ENCODE data around the gene BEND5.

BEND5 gene

DNA sequence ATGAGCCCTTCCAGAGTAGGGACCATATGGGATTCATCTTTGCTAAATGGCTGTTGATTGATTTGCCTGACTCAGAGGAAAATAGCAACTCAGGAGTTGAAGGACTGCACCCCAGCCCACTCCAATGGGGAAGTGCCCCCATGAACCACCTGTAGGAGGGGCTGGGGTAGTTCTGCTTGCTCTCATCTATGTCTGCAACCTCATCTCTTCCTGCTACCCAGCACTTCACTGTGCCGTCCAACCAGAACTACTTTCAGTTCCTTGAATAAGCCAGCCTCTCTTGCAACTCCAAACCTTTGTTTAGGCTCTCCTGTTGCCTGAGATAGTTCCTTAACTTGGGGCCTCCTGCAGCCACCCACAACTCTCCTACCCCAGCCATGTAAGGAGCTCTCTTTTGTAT is 26.6 kb downstream of the BEND5 start:
- no peaks in the 10 kb centered on the region for H3K4me1 Mint-ChIP-seq (ENCODE audit: low read depth)
- peaks cover 13% of the 10 kb centered on the region for H3K36me3 Mint-ChIP-seq (ENCODE audit: low read depth)

DNA sequence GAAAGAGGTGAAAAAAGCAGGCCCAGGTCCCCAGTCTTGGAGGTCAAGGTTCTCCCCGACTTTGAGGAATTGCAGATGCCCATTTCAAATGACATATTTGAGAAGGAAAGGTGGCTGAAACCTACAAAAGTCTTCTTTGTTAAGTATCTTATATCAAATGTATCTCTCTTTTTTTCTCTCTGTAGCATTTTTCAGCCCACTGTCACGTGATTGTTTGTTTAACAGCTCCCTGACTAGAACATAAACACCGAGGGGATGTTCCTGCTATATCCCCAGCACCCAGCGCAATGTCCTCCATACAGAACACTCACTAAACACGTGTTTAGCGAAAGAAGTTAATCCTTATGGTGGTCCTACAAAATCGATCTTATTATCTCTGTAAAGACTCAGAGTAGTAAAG is 27.6 kb downstream of the BEND5 start:
- Mint-ChIP-seq H3K27me3 (no peaks in the 10 kb centered on the region), H3K27ac (no peak overlapping the region), H3K4me3 (no peak overlapping the region), H3K4me1 (ENCODE audit: low read depth) (no peaks in the 10 kb centered on the region), H3K9me3 (no peaks in the 10 kb centered on the region), H3K36me3 (ENCODE audit: low read depth) (peaks cover 9% of the 10 kb centered on the region)
- no peak for DNase-seq

More for the DNA sequence above, 26.6 kb downstream of the BEND5 start:
- no peak overlapping the region for H3K4me3 Mint-ChIP-seq
- no peaks in the 10 kb centered on the region for H3K27me3 Mint-ChIP-seq
- no peaks in the 10 kb centered on the region for H3K9me3 Mint-ChIP-seq
- no peak overlapping the region for H3K27ac Mint-ChIP-seq
- no peak for DNase-seq

DNA sequence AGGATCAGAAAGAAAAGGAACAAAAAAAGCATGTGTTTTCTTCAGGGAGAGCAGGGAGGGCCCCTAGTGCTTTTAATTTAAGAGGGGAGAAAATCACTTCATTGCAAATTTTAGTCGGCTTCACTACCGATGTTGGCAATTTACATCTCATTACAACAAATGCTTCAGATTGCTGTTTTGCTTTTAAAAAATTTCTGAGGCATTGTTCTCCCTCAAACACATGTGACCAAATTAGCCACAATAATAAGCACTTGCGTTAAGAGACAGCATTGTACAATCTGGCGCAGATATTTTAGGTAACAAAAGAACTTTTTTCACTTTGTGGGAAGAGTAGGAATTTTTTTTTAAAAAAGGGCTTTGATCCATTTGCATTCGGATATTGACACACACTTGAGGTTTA is 29.8 kb downstream of the BEND5 start:
- Mint-ChIP-seq H3K9me3 (no peaks in the 10 kb centered on the region), H3K4me1 (ENCODE audit: low read depth) (no peaks in the 10 kb centered on the region), H3K27ac (no peak overlapping the region), H3K4me3 (no peak overlapping the region), H3K27me3 (no peaks in the 10 kb centered on the region), H3K36me3 (ENCODE audit: low read depth) (peaks cover 17% of the 10 kb centered on the region)
- DNase-seq: no peak

DNA sequence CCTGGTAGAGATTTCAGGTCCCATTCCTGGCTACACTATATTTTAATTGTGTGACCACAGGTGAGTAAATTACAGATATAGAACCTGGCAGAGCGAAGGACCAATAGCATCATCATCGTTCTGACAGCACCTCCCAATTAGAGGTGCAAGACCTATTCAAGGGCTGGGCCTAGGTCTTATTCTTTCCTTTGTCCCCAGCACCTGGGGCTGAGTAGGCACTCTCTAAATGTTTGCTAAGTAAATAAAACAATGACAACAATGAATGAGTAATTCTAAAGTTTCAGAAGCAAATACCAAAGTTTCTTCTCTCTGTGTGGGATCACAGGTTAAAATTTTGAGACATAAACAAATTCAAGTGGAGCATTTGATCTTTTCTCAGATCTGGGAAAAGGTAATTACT is 32.7 kb downstream of the BEND5 start:
- Mint-ChIP-seq H3K4me1 (ENCODE audit: low read depth) (no peaks in the 10 kb centered on the region), H3K27me3 (no peaks in the 10 kb centered on the region), H3K36me3 (ENCODE audit: low read depth) (peaks cover 28% of the 10 kb centered on the region), H3K9me3 (no peaks in the 10 kb centered on the region), H3K27ac (no peak overlapping the region), H3K4me3 (no peak overlapping the region)
- DNase-seq: no peak

DNA sequence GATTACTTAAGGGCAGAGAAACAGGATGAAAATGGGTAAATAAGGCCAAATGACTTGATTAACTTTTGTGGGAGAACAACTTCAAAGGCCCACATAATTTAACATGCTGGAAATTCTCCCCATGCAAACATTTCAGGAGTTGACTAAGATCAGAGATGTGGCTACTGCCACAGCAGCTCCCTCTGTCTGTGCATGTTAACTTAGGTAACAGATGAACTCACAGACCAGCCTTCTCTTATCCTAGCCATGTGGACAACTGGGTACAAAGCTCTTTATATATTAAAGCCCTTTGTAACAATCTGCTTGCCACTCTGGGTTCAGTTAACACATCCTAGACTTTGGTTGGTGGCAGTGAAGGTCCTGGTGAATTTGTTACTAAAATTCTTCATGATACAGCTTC is 33.2 kb downstream of the BEND5 start:
- Mint-ChIP-seq H3K27ac (no peak overlapping the region), H3K4me1 (ENCODE audit: low read depth) (no peaks in the 10 kb centered on the region), H3K27me3 (no peaks in the 10 kb centered on the region), H3K4me3 (no peak overlapping the region), H3K9me3 (no peaks in the 10 kb centered on the region), H3K36me3 (ENCODE audit: low read depth) (peaks cover 26% of the 10 kb centered on the region)
- no peak for DNase-seq

DNA sequence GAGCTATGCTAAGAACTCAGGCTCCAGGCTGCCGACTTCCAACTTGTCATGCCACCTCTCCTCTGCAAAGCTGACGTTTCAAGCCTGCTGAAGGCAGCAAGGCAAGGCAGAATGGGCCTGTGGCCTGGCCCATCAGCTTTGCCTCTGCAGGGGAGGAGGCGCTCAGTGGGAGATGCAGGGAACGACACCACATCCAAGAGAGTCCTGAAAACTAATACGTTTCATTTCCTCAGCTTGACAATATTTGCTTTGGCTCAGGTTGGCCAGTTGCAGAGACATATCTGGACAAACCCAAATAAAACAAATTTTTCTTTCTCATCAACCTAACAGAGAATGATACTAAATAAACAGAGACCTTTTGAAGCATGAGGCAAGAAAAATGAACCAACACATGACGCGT is 35.3 kb downstream of the BEND5 start:
- no peaks in the 10 kb centered on the region for H3K27me3 Mint-ChIP-seq
- no peaks in the 10 kb centered on the region for H3K9me3 Mint-ChIP-seq
- DNase-seq: no peak
- H3K4me1 Mint-ChIP-seq (ENCODE audit: low read depth): no peaks in the 10 kb centered on the region
- peaks cover 28% of the 10 kb centered on the region for H3K36me3 Mint-ChIP-seq (ENCODE audit: low read depth)
- no peak overlapping the region for H3K4me3 Mint-ChIP-seq
- no peak overlapping the region for H3K27ac Mint-ChIP-seq

DNA sequence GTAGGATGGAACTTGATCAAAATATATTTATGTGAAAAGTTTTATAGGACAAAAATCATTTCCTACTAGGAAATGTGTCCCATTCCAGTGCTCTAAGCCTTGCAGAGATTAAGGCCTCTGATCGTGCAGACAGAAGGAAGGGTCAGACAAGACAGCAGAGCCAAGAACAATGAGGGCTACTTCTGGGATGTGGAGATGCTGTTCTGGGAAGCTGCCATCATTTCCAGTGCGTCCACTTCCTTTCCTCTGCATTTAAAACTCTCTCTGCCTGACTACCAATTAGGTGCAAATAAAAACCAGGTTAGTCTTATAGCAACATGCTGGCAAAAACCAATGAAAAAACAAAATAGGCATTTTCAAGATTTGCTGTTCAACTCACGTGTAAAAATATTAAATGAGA is 36.1 kb downstream of the BEND5 start:
- DNase-seq: no peak
- Mint-ChIP-seq H3K4me1 (ENCODE audit: low read depth) (no peaks in the 10 kb centered on the region), H3K36me3 (ENCODE audit: low read depth) (peaks cover 35% of the 10 kb centered on the region), H3K4me3 (no peak overlapping the region), H3K27ac (no peak overlapping the region), H3K9me3 (no peaks in the 10 kb centered on the region), H3K27me3 (no peaks in the 10 kb centered on the region)

DNA sequence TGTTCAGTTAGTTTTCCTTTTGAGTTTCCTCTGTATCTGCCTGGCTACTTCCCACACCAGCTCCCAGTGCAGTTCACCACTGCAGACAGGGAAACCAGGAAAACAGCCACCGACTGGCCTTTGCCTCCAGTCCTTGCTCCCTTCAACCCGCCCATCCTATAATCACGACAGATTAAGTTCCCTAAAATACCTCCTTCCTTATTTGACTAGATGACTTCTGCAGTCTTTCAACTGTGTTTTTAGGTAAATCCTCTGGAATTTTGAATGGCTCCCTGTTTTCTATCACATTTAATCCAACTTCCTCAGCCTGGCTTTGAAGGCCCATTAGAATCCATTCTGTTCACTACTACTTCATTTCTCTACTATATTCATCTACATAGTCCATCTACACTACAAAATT is 37.6 kb downstream of the BEND5 start:
- Mint-ChIP-seq H3K27me3 (no peaks in the 10 kb centered on the region), H3K36me3 (ENCODE audit: low read depth) (peaks cover 43% of the 10 kb centered on the region), H3K4me1 (ENCODE audit: low read depth) (no peaks in the 10 kb centered on the region), H3K4me3 (no peak overlapping the region), H3K9me3 (no peaks in the 10 kb centered on the region), H3K27ac (no peak overlapping the region)
- DNase-seq: no peak

DNA sequence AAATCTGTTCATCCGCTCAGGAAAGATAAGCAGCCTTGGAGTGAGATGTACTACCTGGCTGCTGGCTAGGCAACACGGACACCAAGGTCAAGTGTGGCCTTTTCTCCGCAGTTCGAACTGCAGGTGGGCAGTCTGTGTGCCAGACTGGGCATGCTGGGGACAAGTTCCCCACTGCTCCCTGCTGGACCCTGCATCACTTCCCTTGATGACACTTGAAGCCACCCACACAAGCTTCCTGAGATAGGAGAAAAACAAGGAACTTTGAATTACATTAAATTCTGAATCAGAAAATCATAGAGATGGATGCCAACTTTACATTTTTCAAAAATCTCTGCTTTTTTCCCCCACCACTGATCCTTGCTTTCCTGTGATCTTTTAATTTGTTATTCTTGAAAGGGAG is 38.3 kb downstream of the BEND5 start:
- Mint-ChIP-seq H3K36me3 (ENCODE audit: low read depth) (peaks cover 47% of the 10 kb centered on the region), H3K27me3 (no peaks in the 10 kb centered on the region), H3K27ac (no peak overlapping the region), H3K9me3 (no peaks in the 10 kb centered on the region), H3K4me3 (no peak overlapping the region), H3K4me1 (ENCODE audit: low read depth) (no peaks in the 10 kb centered on the region)
- no peak for DNase-seq

DNA sequence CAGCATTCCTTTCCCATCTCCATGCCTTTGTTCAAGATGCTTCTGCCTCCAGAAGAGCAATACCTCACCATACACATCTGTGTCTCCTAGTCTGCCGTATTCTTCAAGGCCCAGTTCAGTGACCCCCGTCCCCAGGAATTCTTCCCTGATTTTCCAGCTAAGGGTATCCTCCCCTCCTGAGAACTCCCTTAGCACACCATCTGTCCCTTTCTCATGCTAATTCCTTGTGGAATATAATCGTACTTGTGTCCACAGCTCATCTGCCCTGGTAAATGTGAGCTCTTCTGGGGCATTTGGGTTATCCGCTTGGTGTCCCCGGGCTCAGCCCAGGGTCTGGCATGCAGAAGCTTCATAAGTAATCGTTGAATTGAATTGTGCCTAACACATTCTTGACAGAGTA is 40.9 kb downstream of the BEND5 start:
- Mint-ChIP-seq H3K4me3 (no peak overlapping the region), H3K27me3 (no peaks in the 10 kb centered on the region), H3K27ac (no peak overlapping the region), H3K36me3 (ENCODE audit: low read depth) (peaks cover 31% of the 10 kb centered on the region), H3K4me1 (ENCODE audit: low read depth) (no peaks in the 10 kb centered on the region), H3K9me3 (no peaks in the 10 kb centered on the region)
- no peak for DNase-seq

DNA sequence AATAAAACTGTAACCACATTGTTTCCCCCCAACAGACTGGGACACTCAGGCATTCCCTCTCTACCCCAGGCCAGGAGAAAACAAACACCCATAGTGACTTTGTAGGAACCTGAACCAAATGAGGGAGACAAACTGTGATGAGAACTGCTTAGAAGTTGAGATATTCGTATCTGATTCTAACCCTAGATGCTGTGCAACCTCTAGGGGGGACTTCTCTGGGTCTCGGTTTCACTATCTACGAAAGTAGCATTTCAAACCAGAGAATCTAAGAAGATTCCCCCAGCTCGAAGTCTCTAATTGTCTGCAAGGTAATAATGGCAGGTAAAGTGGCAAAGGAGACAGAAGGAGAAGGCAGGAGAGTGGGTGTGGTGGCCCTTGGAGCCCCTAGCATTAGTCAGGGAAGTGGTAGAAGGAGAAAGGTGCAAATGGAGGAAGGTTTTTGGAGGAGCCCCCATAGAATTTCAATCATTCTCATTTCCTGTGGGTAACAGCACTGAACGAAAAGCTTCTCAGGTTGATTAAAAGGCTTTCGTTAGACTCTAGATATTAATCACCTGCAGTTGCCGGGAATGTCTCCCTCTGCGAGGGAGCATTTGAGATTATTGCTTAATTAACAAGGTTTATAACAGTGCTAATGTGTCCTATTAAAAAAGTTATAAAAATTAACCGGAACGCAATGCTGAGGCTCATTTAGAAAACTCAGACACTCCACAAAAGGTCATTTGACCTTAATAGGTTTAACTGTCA is 46.4 kb downstream of the BEND5 start:
- DNase-seq: no peak
- Mint-ChIP-seq H3K36me3 (ENCODE audit: low read depth) (peaks cover 12% of the 10 kb centered on the region), H3K27ac (no peak overlapping the region), H3K9me3 (no peaks in the 10 kb centered on the region), H3K27me3 (no peaks in the 10 kb centered on the region), H3K4me1 (ENCODE audit: low read depth) (peaks cover 12% of the 10 kb centered on the region), H3K4me3 (no peak overlapping the region)

DNA sequence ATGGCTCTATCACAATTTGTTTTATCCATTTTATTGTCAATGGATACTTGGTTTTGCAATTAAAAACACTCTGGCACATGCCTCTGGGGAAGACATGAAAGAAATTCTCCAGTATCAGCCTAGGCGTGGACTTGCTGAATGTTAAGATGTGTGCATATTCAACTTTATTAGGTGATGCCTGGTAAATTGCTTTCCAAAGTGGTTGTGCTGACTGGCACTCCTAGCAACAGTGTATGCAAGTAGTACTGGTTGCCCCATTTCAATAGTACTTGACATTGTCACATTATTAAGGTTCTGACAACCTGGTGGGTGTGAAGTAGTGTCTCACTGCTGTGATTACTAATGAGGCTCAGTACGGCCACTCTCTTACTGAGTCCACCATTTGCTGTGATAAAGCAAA is 48.1 kb downstream of the BEND5 start:
- Mint-ChIP-seq H3K4me1 (ENCODE audit: low read depth) (peaks cover 13% of the 10 kb centered on the region), H3K36me3 (ENCODE audit: low read depth) (peaks cover 2% of the 10 kb centered on the region), H3K27me3 (no peaks in the 10 kb centered on the region), H3K4me3 (no peak overlapping the region), H3K9me3 (no peaks in the 10 kb centered on the region), H3K27ac (no peak overlapping the region)
- DNase-seq: no peak

DNA sequence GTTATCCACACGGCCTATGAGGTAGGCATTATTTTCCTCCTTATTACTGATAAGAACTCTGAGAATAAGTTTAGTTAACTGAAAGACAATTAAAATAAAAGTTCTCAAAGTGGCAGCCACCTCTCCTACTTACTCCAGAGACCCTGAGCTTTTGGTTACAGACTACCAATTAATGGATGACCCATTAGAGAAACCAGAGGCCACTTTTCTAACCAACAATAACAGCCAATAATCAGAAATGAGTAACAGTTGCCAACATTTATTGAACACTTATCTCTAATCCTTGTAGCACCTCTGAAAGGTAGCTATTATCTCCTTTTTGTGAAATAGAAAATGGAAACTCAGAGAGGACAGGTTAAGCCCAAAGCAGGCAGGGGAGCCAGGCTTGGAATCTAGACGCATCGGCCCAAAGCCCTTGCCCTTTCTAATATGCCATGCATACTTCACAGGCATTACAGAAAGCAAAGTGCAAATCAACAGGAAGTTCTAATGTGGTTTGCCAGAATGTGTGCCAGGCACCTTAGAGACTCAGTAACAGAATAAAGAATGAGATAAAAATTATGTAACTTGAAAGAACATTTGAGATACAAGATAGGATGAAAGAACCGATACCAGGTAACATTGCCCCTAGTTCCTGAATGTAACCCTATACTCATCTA is 50.0 kb downstream of the BEND5 start:
- Mint-ChIP-seq H3K27ac (no peak overlapping the region), H3K36me3 (ENCODE audit: low read depth) (peaks cover 2% of the 10 kb centered on the region), H3K27me3 (no peaks in the 10 kb centered on the region), H3K4me1 (ENCODE audit: low read depth) (peaks cover 13% of the 10 kb centered on the region), H3K4me3 (no peak overlapping the region), H3K9me3 (no peaks in the 10 kb centered on the region)
- DNase-seq: no peak

DNA sequence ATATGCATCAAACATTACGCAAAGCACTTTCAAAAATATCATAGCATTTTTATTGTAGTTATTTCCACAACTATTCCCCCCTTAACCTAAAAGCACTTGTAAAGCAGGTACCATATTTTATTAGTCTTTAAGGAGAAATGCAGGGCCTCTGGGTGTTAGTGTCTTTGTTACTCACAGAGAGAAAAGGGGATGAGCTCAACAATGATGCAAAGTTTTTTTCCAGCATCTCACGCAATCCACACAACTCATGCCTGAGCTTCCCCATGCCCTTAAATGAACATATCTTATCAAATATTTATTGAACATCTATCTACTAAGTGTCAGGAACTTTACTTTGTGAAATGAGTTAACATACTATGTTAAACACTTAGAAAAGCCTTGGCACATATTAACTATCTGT is 50.6 kb downstream of the BEND5 start:
- H3K4me1 Mint-ChIP-seq (ENCODE audit: low read depth): peaks cover 13% of the 10 kb centered on the region
- no peak overlapping the region for H3K27ac Mint-ChIP-seq

DNA sequence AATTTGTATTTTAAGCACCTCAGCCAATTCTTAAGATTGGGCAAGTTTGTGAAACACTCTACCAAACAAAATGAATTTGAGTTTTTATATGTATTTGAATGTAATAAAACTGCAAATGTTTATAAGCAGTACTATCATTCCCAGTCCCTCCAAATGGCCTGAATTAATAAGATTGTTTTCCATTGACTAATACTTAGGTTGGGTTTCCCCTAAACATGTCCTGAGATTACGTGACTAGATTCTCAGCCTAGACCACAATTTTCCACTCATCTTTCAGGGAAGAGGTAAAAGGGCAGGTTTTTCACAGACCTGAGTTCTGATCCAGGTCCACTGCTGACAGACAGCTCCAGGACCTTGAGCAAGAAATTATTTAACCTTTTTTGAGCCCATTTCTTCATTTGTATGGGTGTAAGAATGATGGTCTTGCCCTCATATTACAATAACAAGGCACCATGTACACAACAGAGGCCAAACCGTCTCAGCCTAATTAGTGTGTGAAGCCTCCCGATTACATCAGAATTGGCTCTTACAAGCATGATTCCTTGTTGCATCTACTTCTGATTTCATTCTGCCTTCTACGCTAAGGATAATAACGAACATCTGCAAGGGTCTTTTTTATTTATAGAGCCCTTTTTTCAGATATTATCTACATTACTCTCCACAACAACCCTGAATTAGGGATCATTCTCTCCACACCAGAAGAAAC is 51.2 kb downstream of the BEND5 start:
- DNase-seq: no peak
- peaks cover 13% of the 10 kb centered on the region for H3K4me1 Mint-ChIP-seq (ENCODE audit: low read depth)
- H3K27ac Mint-ChIP-seq: no peak overlapping the region
- H3K9me3 Mint-ChIP-seq: no peaks in the 10 kb centered on the region
- no peaks in the 10 kb centered on the region for H3K27me3 Mint-ChIP-seq
- H3K36me3 Mint-ChIP-seq (ENCODE audit: low read depth): peaks cover 2% of the 10 kb centered on the region
- no peak overlapping the region for H3K4me3 Mint-ChIP-seq

More for the DNA sequence above, 50.6 kb downstream of the BEND5 start:
- Mint-ChIP-seq H3K4me3 (no peak overlapping the region), H3K36me3 (ENCODE audit: low read depth) (peaks cover 2% of the 10 kb centered on the region), H3K9me3 (no peaks in the 10 kb centered on the region), H3K27me3 (no peaks in the 10 kb centered on the region)
- DNase-seq: no peak

Data from activated T-cell treated with anti-CD3 and anti-CD28 coated beads, Interleukin-2, amount 50 U/mL, for 24 hours (primary cell).